Neural cell (in vitro differentiated cells): Measurements from ENCODE around the gene SYNJ1. TPM values are rescaled to one million over a fixed set of nuclear protein-coding genes. Genes with fewer than 3 reads are reported as not detected.

Experiments used
- H2AFZ ChIP-seq: fragments of 200-600, 300-800 bp; sonication (generic), shearing (Covaris generic); 2 replicates; pipeline ENCODE4 v1.6.0; 2014; ENCODE audit warnings: low read depth, mild to moderate bottlenecking, antibody characterized with exemption, low read length, moderate library complexity
- H3F3A ChIP-seq: fragments of 200-600 bp; shearing (Covaris generic); 2 replicates; pipeline ENCODE4 v1.6.1; 2016; ENCODE audit warnings: mild to moderate bottlenecking, moderate library complexity, mixed read lengths, antibody characterized with exemption, low read length; ENCODE audit not compliant: insufficient read depth, poor library complexity, severe bottlenecking
- H3K27ac ChIP-seq: fragments of 200-600, 300-800 bp; sonication (generic), shearing (Covaris generic); 2 replicates; pipeline ENCODE4 v1.5.1; 2014; ENCODE audit warnings: mild to moderate bottlenecking, low read length, moderate library complexity
- H3K27me3 ChIP-seq: fragments of 300-800, 200-600 bp; sonication (generic), shearing (Covaris generic); 2 replicates; pipeline ENCODE4 v1.6.0; 2014; ENCODE audit warnings: mild to moderate bottlenecking, low read depth, low read length, moderate library complexity; ENCODE audit not compliant: insufficient read depth
- H3K36me3 ChIP-seq: fragments of 300-800, 200-600 bp; sonication (generic), shearing (Covaris generic); 2 replicates; pipeline ENCODE4 v1.5.1; 2014; ENCODE audit warnings: mild to moderate bottlenecking, antibody characterized with exemption, low read length, moderate library complexity; ENCODE audit not compliant: insufficient read depth
- H3K4me2 ChIP-seq: fragments of 300-800, 200-600 bp; sonication (generic), shearing (Covaris generic); 2 replicates; pipeline ENCODE4 v1.6.0; 2014; ENCODE audit warnings: mild to moderate bottlenecking, low read length
- H3K4me3 ChIP-seq: fragments of 300-800, 200-600 bp; sonication (generic), shearing (Covaris generic); 2 replicates; pipeline ENCODE4 v1.5.1; 2014; ENCODE audit warnings: mild to moderate bottlenecking, low read length, moderate library complexity
- H3K79me2 ChIP-seq: fragments of 200-600 bp; shearing (Covaris generic); replicated peaks from 2 replicates; pipeline ENCODE4 v1.6.0; 2014; ENCODE audit warnings: mild to moderate bottlenecking, low read length, moderate library complexity; ENCODE audit not compliant: insufficient read depth
- H3K9ac ChIP-seq: fragments of 300-800, 200-600 bp; sonication (generic), shearing (Covaris generic); 2 replicates; pipeline ENCODE4 v1.6.1; 2016; ENCODE audit warnings: mild to moderate bottlenecking, low read length, mixed read lengths
- H3K9me2 ChIP-seq: fragments of 200-600 bp; shearing (Covaris generic); 2 replicates; pipeline ENCODE4 v1.6.1; 2016; ENCODE audit warnings: mild to moderate bottlenecking, low read length, mixed read lengths; ENCODE audit not compliant: insufficient read depth
- H3K9me3 ChIP-seq: fragments of 200-600, 300-800 bp; sonication (generic), shearing (Covaris generic); 2 replicates; pipeline ENCODE4 v1.6.1; 2016; ENCODE audit warnings: mild to moderate bottlenecking, mixed run types, low read length, moderate library complexity, mixed read lengths
- H4K20me1 ChIP-seq: fragments of 200-600 bp; shearing (Covaris generic); 2 replicates; pipeline ENCODE4 v1.6.1; 2016; ENCODE audit warnings: mild to moderate bottlenecking, mixed run types; ENCODE audit not compliant: insufficient read depth
- CTCF ChIP-seq: fragments of 450-650 bp; IDR thresholded peaks from 2 replicates; pipeline ENCODE4 v1.5.1; 2014; ENCODE audit warnings: antibody characterized with exemption, mild to moderate bottlenecking, moderate library complexity; ENCODE audit not compliant: poor library complexity, severe bottlenecking
- EP300 ChIP-seq: fragments of 450-650 bp; conservative IDR thresholded peaks from 2 replicates; pipeline ENCODE4 v1.6.1; 2014; ENCODE audit warnings: antibody characterized with exemption, mild to moderate bottlenecking, moderate library complexity; ENCODE audit not compliant: poor library complexity, severe bottlenecking
- EZH2 ChIP-seq: fragments of 200-600, 300-800 bp; shearing (Covaris generic), sonication (generic); IDR thresholded peaks from 2 replicates; pipeline ENCODE4 v1.6.1; 2014; ENCODE audit warnings: antibody characterized with exemption, low read length, borderline replicate concordance, mild to moderate bottlenecking; ENCODE audit not compliant: insufficient read depth, poor library complexity, severe bottlenecking
- MXI1 ChIP-seq: fragments of 450-650 bp; conservative IDR thresholded peaks from 2 replicates; pipeline ENCODE4 v1.6.1; 2014; ENCODE audit warnings: antibody characterized with exemption, mild to moderate bottlenecking; ENCODE audit not compliant: poor library complexity, severe bottlenecking
- POLR2AphosphoS5 ChIP-seq: IDR thresholded peaks from 2 replicates; pipeline ENCODE4 v1.6.1; 2012
- RAD21 ChIP-seq: fragments of 450-650 bp; conservative IDR thresholded peaks from 2 replicates; pipeline ENCODE4 v1.6.1; 2014; ENCODE audit warnings: antibody characterized with exemption, mild to moderate bottlenecking, moderate library complexity
- REST ChIP-seq: IDR thresholded peaks from 2 replicates; pipeline ENCODE4 v1.6.1; 2012; ENCODE audit warnings: borderline replicate concordance
- SMC3 ChIP-seq: fragments of 450-650 bp; conservative IDR thresholded peaks from 2 replicates; pipeline ENCODE4 v1.6.1; 2014; ENCODE audit warnings: antibody characterized with exemption, mild to moderate bottlenecking, moderate library complexity; ENCODE audit not compliant: poor library complexity
- TAF1 ChIP-seq: IDR thresholded peaks from 2 replicates; pipeline ENCODE4 v1.6.1; 2012; ENCODE audit warnings: low read depth
- polyA plus RNA-seq: library from polyadenylated mRNA; depleted of rRNA; stranded (reverse); fragments of >200 nt; gene quantifications from 2 replicates; pipeline ENCODE4 v1.2.3, GENCODE V29; 2014

The SYNJ1 gene
- polyA plus RNA-seq, 1 donor from 2014 or later = 24.1 TPM

- H3K27ac ChIP-seq = no peak overlapping the region
- no peak overlapping the region for H3K9ac ChIP-seq
- H3K4me3 ChIP-seq = no peak overlapping the region
- H3K9me3 ChIP-seq = no peaks in the 10 kb centered on the region
- H3K9me2 ChIP-seq = no peaks in the 10 kb centered on the region
- no peaks in the 10 kb centered on the region for H3K79me2 ChIP-seq
- H3F3A ChIP-seq = no peaks in the 10 kb centered on the region
- peaks cover 17% of the 10 kb centered on the region for H3K36me3 ChIP-seq
- no peak overlapping the region for H2AFZ ChIP-seq
- TF ChIP-seq MXI1 (no peak), SMC3 (no peak), POLR2AphosphoS5 (no peak), CTCF (no peak), REST (no peak), TAF1 (no peak), RAD21 (no peak), EP300 (no peak), EZH2 (no peak)
- no peaks in the 10 kb centered on the region for H4K20me1 ChIP-seq
- no peak overlapping the region for H3K4me2 ChIP-seq
- H3K27me3 ChIP-seq = no peaks in the 10 kb centered on the region
Measured at GRCh38 chr21:32641710-32642698, 85.8 kb downstream of the SYNJ1 start.

GRCh38 chr21:32626621-32627196 is 101.1 kb downstream of the SYNJ1 start:
- TF ChIP-seq REST = no peak
- no peak for TF ChIP-seq POLR2AphosphoS5
- TF ChIP-seq EZH2 = no peak
- TF ChIP-seq RAD21 = no peak
- TF ChIP-seq CTCF = no peak
- TF ChIP-seq TAF1 = no peak
- no peak for TF ChIP-seq MXI1
- no peak for TF ChIP-seq EP300
- no peak for TF ChIP-seq SMC3

More at GRCh38 chr21:32626621-32627196, 101.1 kb downstream of the SYNJ1 start:
- Histone ChIP-seq H3K4me2 (no peak overlapping the region), H3F3A (no peaks in the 10 kb centered on the region), H4K20me1 (no peaks in the 10 kb centered on the region), H3K9ac (no peak overlapping the region), H3K27me3 (no peaks in the 10 kb centered on the region), H3K27ac (no peak overlapping the region), H2AFZ (no peak overlapping the region), H3K9me3 (peaks cover 8% of the 10 kb centered on the region), H3K36me3 (peaks cover 5% of the 10 kb centered on the region), H3K79me2 (no peaks in the 10 kb centered on the region), H3K9me2 (no peaks in the 10 kb centered on the region), H3K4me3 (no peak overlapping the region)
